H1 (cell line): Measurements from ENCODE around the gene SKOR2. TPM values are rescaled to one million over a fixed set of nuclear protein-coding genes. Genes with fewer than 3 reads are reported as not detected.

Experiments used
- CTCF ChIA-PET: fragments of 300-600 bp; sonication (Branson Sonifier 250); formaldehyde crosslinking; loops from one replicate; lab custom pipeline; 2021; ENCODE audit not compliant: partially characterized antibody; lab: Charles Lee
- POLR2A ChIA-PET: fragments of 300-600 bp; sonication (Branson Sonifier 250); formaldehyde crosslinking; loops from one replicate; lab custom pipeline; 2021; ENCODE audit warnings: inconsistent platforms; ENCODE audit not compliant: partially characterized antibody; lab: Charles Lee
- DNase-seq, 2 experiments: peaks; one replicate each; pipeline versions ENCODE4 v3.0.0 to v3.0.0-alpha.2; 2010 to 2022; ENCODE audit warnings: low spot score in 2 of 2, low read depth in 1 of 2, mixed read lengths in 1 of 2
- FAIRE-seq: peaks from 2 replicates; lab custom pipeline; 2011; peaks lifted over from hg19 to GRCh38; lab: Jason Lieb, UNC
- H2AFZ ChIP-seq: 2 replicates; pipeline ENCODE4 v1.8.1; 2012; ENCODE audit warnings: low read length, inconsistent platforms
- H2AK5ac ChIP-seq: 2 replicates; pipeline ENCODE4 v1.6.1; 2013; ENCODE audit warnings: low read depth, low read length
- H2BK120ac ChIP-seq: replicated peaks from 2 replicates; pipeline ENCODE3; 2013; ENCODE audit warnings: low read depth, low read length, inconsistent platforms
- H2BK12ac ChIP-seq: 2 replicates; pipeline ENCODE4 v1.6.1; 2013; ENCODE audit warnings: low read depth, low read length
- H2BK15ac ChIP-seq: 2 replicates; pipeline ENCODE4 v1.6.1; 2013; ENCODE audit warnings: low read length
- H2BK20ac ChIP-seq: 2 replicates; pipeline ENCODE4 v1.6.1; 2013; ENCODE audit warnings: low read length
- H2BK5ac ChIP-seq: 2 replicates; pipeline ENCODE4 v1.6.1; 2013; ENCODE audit warnings: low read depth, low read length
- H3K14ac ChIP-seq: 2 replicates; pipeline ENCODE4 v1.6.1; 2013; ENCODE audit warnings: inconsistent platforms; ENCODE audit not compliant: insufficient read length
- H3K18ac ChIP-seq: 2 replicates; pipeline ENCODE4 v1.6.1; 2013; ENCODE audit warnings: low read length; ENCODE audit errors: extremely low read depth
- H3K23ac ChIP-seq: 2 replicates; pipeline ENCODE4 v1.6.1; 2013; ENCODE audit warnings: inconsistent platforms; ENCODE audit not compliant: insufficient read length
- H3K23me2 ChIP-seq: 2 replicates; pipeline ENCODE4 v1.6.1; 2013; ENCODE audit warnings: low read depth, low read length
- H3K27ac ChIP-seq: 2 replicates; pipeline ENCODE4 v1.6.1; 2011; ENCODE audit warnings: low read depth, low read length, inconsistent platforms
- H3K27me3 ChIP-seq, 4 experiments: replicated peaks in 1 of 4; 1 replicate in 1 of 4; 2 replicates in 3 of 4; pipeline versions ENCODE4 v1.6.1 to v1.8.1; 2011 to 2013; ENCODE audit warnings: low read length in 3 of 4, mild to moderate bottlenecking in 3 of 4, inconsistent platforms in 2 of 4, mixed read lengths in 2 of 4, moderate library complexity in 1 of 4; ENCODE audit not compliant: control insufficient read depth in 3 of 4, insufficient read depth in 3 of 4; ENCODE audit errors: extremely low read depth in 1 of 4
- H3K36me3 ChIP-seq, 4 experiments: 2 replicates each; pipeline versions ENCODE4 v1.6.1 to v1.8.1; 2011 to 2013; ENCODE audit warnings: mild to moderate bottlenecking in 4 of 4, low read length in 3 of 4, moderate library complexity in 2 of 4, control low read depth in 1 of 4, inconsistent platforms in 1 of 4; ENCODE audit not compliant: insufficient read depth in 4 of 4, control insufficient read depth in 2 of 4
- H3K4ac ChIP-seq: replicated peaks from 2 replicates; pipeline ENCODE3; 2013; ENCODE audit warnings: low read length, low read depth, mixed read lengths, inconsistent platforms; ENCODE audit not compliant: insufficient read length
- H3K4me1 ChIP-seq, 4 experiments: replicated peaks in 1 of 4; 1 replicate in 1 of 4; 2 replicates in 3 of 4; pipeline versions ENCODE4 v1.6.1 to v1.8.1; 2011 to 2013; ENCODE audit warnings: low read length in 3 of 4, inconsistent platforms in 2 of 4, mixed read lengths in 1 of 4; ENCODE audit not compliant: insufficient read depth in 4 of 4, control insufficient read depth in 3 of 4
- H3K4me2 ChIP-seq, 2 experiments: 2 replicates each; pipeline versions ENCODE4 v1.6.1 to v1.8.1; 2011 to 2013; ENCODE audit warnings: low read depth in 2 of 2, low read length in 2 of 2, control low read depth in 1 of 2, inconsistent platforms in 1 of 2, mild to moderate bottlenecking in 1 of 2; ENCODE audit not compliant: insufficient read depth in 1 of 2
- H3K4me3 ChIP-seq, 4 experiments: fragments of 200-600, 300-600 bp in 1 of 4; sonication (generic), shearing (Covaris generic), sonication (Bioruptor Twin) in 1 of 4; 2 replicates each; pipeline versions ENCODE4 v1.5.1 to v1.8.1; 2011 to 2016; ENCODE audit warnings: low read length in 4 of 4, low read depth in 3 of 4, control low read depth in 2 of 4, inconsistent platforms in 2 of 4, mild to moderate bottlenecking in 2 of 4, mixed read lengths in 1 of 4, moderate library complexity in 1 of 4; ENCODE audit not compliant: insufficient read depth in 2 of 4; ENCODE audit errors: extremely low read depth in 1 of 4
- H3K56ac ChIP-seq: replicated peaks from 2 replicates; pipeline ENCODE3; 2013; ENCODE audit warnings: low read depth, mild to moderate bottlenecking, mixed read lengths, low read length, inconsistent platforms; ENCODE audit not compliant: insufficient read length
- H3K79me1 ChIP-seq: 2 replicates; pipeline ENCODE4 v1.6.1; 2013; ENCODE audit warnings: low read depth, low read length, control low read depth
- H3K79me2 ChIP-seq, 2 experiments: 2 replicates each; pipeline versions ENCODE4 v1.6.1 to v1.8.1; 2012 to 2013; ENCODE audit warnings: low read length in 2 of 2, mild to moderate bottlenecking in 2 of 2, inconsistent platforms in 1 of 2; ENCODE audit not compliant: insufficient read depth in 2 of 2, control insufficient read depth in 1 of 2
- H3K9ac ChIP-seq, 4 experiments: replicated peaks in 1 of 4; 1 replicate in 1 of 4; 2 replicates in 3 of 4; pipeline versions ENCODE4 v1.6.1 to v1.8.1; 2011 to 2013; ENCODE audit warnings: low read depth in 3 of 4, low read length in 3 of 4, control low read depth in 2 of 4, mild to moderate bottlenecking in 2 of 4, moderate library complexity in 2 of 4, inconsistent platforms in 1 of 4; ENCODE audit errors: extremely low read depth in 1 of 4
- H3K9me3 ChIP-seq, 2 experiments: 2 replicates each; pipeline versions ENCODE4 v1.6.1 to v1.8.1; 2012 to 2013; ENCODE audit warnings: mild to moderate bottlenecking in 2 of 2, moderate library complexity in 2 of 2, control low read depth in 1 of 2, inconsistent platforms in 1 of 2, low read depth in 1 of 2, low read length in 1 of 2, mixed read lengths in 1 of 2; ENCODE audit not compliant: insufficient read depth in 2 of 2
- H4K20me1 ChIP-seq, 2 experiments: replicated peaks in 1 of 2; 2 replicates each; pipeline versions ENCODE3 to v1.8.1; 2011 to 2013; ENCODE audit warnings: inconsistent platforms in 2 of 2, low read length in 2 of 2, mild to moderate bottlenecking in 1 of 2; ENCODE audit not compliant: insufficient read depth in 2 of 2, control insufficient read depth in 1 of 2
- H4K5ac ChIP-seq: 2 replicates; pipeline ENCODE4 v1.6.1; 2013; ENCODE audit warnings: low read length, low read depth, mixed read lengths, inconsistent platforms; ENCODE audit not compliant: insufficient read length
- H4K8ac ChIP-seq: 2 replicates; pipeline ENCODE4 v1.8.0; 2013; ENCODE audit warnings: mild to moderate bottlenecking, moderate library complexity, low read length, inconsistent platforms; ENCODE audit not compliant: insufficient read depth; ENCODE audit errors: extremely low read depth
- H4K91ac ChIP-seq: replicated peaks from 2 replicates; pipeline ENCODE3; 2013; ENCODE audit warnings: low read length, mixed read lengths, inconsistent platforms; ENCODE audit not compliant: insufficient read length
- ASH2L ChIP-seq: fragments of 200-600, 300-600 bp; sonication (generic); IDR thresholded peaks from one replicate; pipeline ENCODE4 v1.7.1; 2017; ENCODE audit warnings: low read length
- BRCA1 ChIP-seq: IDR thresholded peaks from 2 replicates; pipeline ENCODE4 v1.6.1; 2012; ENCODE audit warnings: low read depth, low read length, improper control_type of control experiment
- EGR1 ChIP-seq: IDR thresholded peaks from 2 replicates; pipeline ENCODE4 v1.6.1; 2011; ENCODE audit warnings: low read depth, low read length, borderline replicate concordance
- GTF2F1 ChIP-seq: IDR thresholded peaks from 2 replicates; pipeline ENCODE4 v1.6.1; 2012; ENCODE audit warnings: low read depth, low read length, improper control_type of control experiment, borderline replicate concordance
- HDAC6 ChIP-seq: IDR thresholded peaks from one replicate; pipeline ENCODE4 v1.7.1; 2012; ENCODE audit warnings: low read depth, mild to moderate bottlenecking, inconsistent platforms, low read length, moderate library complexity
- RBBP5 ChIP-seq: IDR thresholded peaks from 2 replicates; pipeline ENCODE4 v1.7.1; 2012; ENCODE audit warnings: low read depth, mild to moderate bottlenecking, inconsistent platforms, low read length, moderate library complexity, borderline replicate concordance
- SIRT6 ChIP-seq: IDR thresholded peaks from one replicate; pipeline ENCODE4 v1.7.1; 2012; ENCODE audit warnings: low read length, inconsistent platforms
- SUZ12 ChIP-seq: fragments of 200-600 bp; sonication (generic); IDR thresholded peaks from 2 replicates; pipeline ENCODE4 v1.6.1; 2012; ENCODE audit warnings: mild to moderate bottlenecking, inconsistent platforms, low read length, moderate library complexity, mixed read lengths
- TAF1 ChIP-seq: IDR thresholded peaks from 2 replicates; pipeline ENCODE4 v1.6.1; 2011; ENCODE audit warnings: mild to moderate bottlenecking, low read depth, low read length
- TCF12 ChIP-seq: IDR thresholded peaks from 2 replicates; pipeline ENCODE4 v1.6.1; 2011; ENCODE audit warnings: low read depth, mild to moderate bottlenecking, low read length
- WGBS, 2 experiments: shearing (Covaris generic) in 1 of 2; methylation state at CpG; one replicate each; pipeline versions ENCODE4 v1.1.6 to v1.1.7; 2013 to 2015; ENCODE audit warnings: low lambda C conversion rate in 2 of 2, mixed read lengths in 2 of 2, inconsistent platforms in 1 of 2, low coverage in 1 of 2, missing lambda C conversion rate in 1 of 2; ENCODE audit not compliant: insufficient replicate concordance in 2 of 2, insufficient coverage in 1 of 2, insufficient read length in 1 of 2; ENCODE audit errors: extremely low coverage in 1 of 2, missing lambda C conversion rate in 1 of 2; 5-methylcytosine and 5-hydroxymethylcytosine counted together
- polyA plus RNA-seq, 7 experiments: library from polyadenylated mRNA; depleted of rRNA in 3 of 7; stranded (reverse) in 5 of 7; unstranded in 2 of 7; fragments of >200 nt in 5 of 7; fragments of 200-250 nt in 2 of 7; gene quantifications; 1 replicate in 5 of 7; 2 replicates in 1 of 7; 4 replicates in 1 of 7; pipeline versions ENCODE4 v1.2.1 to v1.2.3, GENCODE V29; 2011 to 2013; ENCODE audit warnings: missing spikeins in 2 of 7, mixed read lengths in 2 of 7
- total RNA-seq: library from RNA; stranded (reverse); fragmentation: NEBNext Ultra II Directional; extraction: Animal tissue kit (Norgen Biotek cat#: 25700); gene quantifications from 2 replicates; pipeline ENCODE4 v1.2.1, GENCODE V29; 2021
- TF ChIP-seq, protein P1 (sequence below): IDR thresholded peaks from 2 replicates; pipeline ENCODE4 v1.6.1; 2012; ENCODE audit warnings: low read length, inconsistent platforms
- TF ChIP-seq, protein P2 (sequence below): IDR thresholded peaks from 2 replicates; pipeline ENCODE4 v1.6.1; 2011; ENCODE audit warnings: low read depth, mild to moderate bottlenecking, low read length; ENCODE audit not compliant: insufficient read depth

The SKOR2 gene
- total and polyA plus RNA-seq, 2 of the 8 experiments (the other 6 are each of a cell fraction or from before 2014, with no cell fraction given) = 0.05 to 0.11 TPM

DNA sequence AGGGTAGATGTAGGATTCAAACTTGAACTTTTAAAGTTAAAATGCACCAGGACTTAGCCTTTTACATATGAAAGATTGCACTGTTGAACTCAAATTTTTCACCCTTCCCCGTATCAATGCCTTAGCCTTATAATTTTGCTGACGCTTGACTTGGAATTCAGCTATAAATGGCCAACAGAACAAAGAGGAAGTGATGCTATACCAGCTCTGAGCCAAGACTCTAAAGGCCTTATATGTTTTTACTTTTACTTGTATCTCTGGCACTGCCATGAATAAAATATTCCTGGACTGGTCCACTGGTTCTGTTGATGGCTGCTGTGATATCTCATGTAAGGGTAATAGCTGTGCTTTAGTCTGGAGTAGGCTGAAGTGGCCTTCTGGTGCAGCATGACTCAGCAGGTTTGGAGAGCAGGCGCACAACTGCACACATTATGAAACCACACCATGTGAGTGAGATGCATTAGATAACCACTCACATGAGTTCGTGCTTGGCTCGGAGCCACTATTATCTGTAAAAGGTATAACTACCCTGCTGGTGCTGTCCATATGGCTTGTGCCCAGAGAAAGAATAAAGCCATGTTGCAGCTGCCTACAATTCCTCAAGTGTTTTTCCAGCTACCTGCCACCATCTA, 66.9 kb downstream of the SKOR2 start:
- POLR2A ChIA-PET = interaction anchor here (0.6 kb wide), 1 partner anchor 747 kb away, joined by 4 read pairs; no protein-coding TSS in a partner anchor
- 71% methylated on average over 5 of the region's 5 CpGs; no CpG with 5 or more reads in 1 of the 2 experiments for WGBS, 2 experiments
- FAIRE-seq = no peak
- no peak for TF ChIP-seq TCF12
- no peak for TF ChIP-seq SUZ12
- TF ChIP-seq BRCA1 = no peak
- TF ChIP-seq, protein P1, sequence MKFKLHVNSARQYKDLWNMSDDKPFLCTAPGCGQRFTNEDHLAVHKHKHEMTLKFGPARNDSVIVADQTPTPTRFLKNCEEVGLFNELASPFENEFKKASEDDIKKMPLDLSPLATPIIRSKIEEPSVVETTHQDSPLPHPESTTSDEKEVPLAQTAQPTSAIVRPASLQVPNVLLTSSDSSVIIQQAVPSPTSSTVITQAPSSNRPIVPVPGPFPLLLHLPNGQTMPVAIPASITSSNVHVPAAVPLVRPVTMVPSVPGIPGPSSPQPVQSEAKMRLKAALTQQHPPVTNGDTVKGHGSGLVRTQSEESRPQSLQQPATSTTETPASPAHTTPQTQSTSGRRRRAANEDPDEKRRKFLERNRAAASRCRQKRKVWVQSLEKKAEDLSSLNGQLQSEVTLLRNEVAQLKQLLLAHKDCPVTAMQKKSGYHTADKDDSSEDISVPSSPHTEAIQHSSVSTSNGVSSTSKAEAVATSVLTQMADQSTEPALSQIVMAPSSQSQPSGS = no peak
- no peak for TF ChIP-seq EGR1
- TF ChIP-seq, protein P2, sequence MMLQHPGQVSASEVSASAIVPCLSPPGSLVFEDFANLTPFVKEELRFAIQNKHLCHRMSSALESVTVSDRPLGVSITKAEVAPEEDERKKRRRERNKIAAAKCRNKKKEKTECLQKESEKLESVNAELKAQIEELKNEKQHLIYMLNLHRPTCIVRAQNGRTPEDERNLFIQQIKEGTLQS = no peak
- TF ChIP-seq HDAC6 = no peak
- no peak for TF ChIP-seq ASH2L
- no peak for TF ChIP-seq SIRT6
- TF ChIP-seq TAF1 = no peak
- no peak for TF ChIP-seq RBBP5
- TF ChIP-seq GTF2F1 = no peak

More for the DNA sequence above, 66.9 kb downstream of the SKOR2 start:
- CTCF ChIA-PET = interaction anchor here (0.5 to 1.7 kb wide), 2 partner anchors 8 to 20 kb away, joined by 3 to 7 read pairs; no protein-coding TSS in a partner anchor
- no peak overlapping the region for H3K4ac ChIP-seq
- no peak overlapping the region for H3K4me3 ChIP-seq
- no peak overlapping the region for H4K5ac ChIP-seq
- no peak overlapping the region for H3K56ac ChIP-seq
- no peaks in the 10 kb centered on the region for H3K79me2 ChIP-seq
- H2BK20ac ChIP-seq = no peak overlapping the region
- no peak overlapping the region for H2AFZ ChIP-seq
- H3K4me1 ChIP-seq = no peaks in the 10 kb centered on the region; a peak in 1 of 7 replicates
- DNase-seq = no peak
- no peak overlapping the region for H3K9ac ChIP-seq
- H3K79me1 ChIP-seq = no peaks in the 10 kb centered on the region
- H3K23me2 ChIP-seq = no peaks in the 10 kb centered on the region
- peaks cover 14 to 16% of the 10 kb centered on the region in 2 experiments for H3K9me3 ChIP-seq
- H3K4me2 ChIP-seq = no peak overlapping the region
- no peak overlapping the region for H2BK12ac ChIP-seq
- H3K27me3 ChIP-seq = no peaks in the 10 kb centered on the region
- no peak overlapping the region for H4K8ac ChIP-seq
- no peak overlapping the region for H3K27ac ChIP-seq
- H3K23ac ChIP-seq = no peak overlapping the region
- H3K18ac ChIP-seq = no peak overlapping the region
- H2AK5ac ChIP-seq = no peak overlapping the region
- H3K14ac ChIP-seq = no peak overlapping the region
- no peak overlapping the region for H2BK120ac ChIP-seq
- H2BK5ac ChIP-seq = no peak overlapping the region
- no peaks in the 10 kb centered on the region for H3K36me3 ChIP-seq
- no peak overlapping the region for H4K91ac ChIP-seq
- no peak overlapping the region for H2BK15ac ChIP-seq
- no peaks in the 10 kb centered on the region for H4K20me1 ChIP-seq
